SW 1271 (cell line): Measurements from ENCODE around the gene PRKG1.
"Not testable (repeated sequence)": the region's sequence is repeated elsewhere in the genome, so short reads cannot be mapped to it uniquely, and the experiment has no call there.

Experiments
- DNase-seq, 2 experiments: peaks; one replicate each; lab custom pipeline; 2025; lab: John Stamatoyannopoulos, UW

Gene PRKG1

DNA sequence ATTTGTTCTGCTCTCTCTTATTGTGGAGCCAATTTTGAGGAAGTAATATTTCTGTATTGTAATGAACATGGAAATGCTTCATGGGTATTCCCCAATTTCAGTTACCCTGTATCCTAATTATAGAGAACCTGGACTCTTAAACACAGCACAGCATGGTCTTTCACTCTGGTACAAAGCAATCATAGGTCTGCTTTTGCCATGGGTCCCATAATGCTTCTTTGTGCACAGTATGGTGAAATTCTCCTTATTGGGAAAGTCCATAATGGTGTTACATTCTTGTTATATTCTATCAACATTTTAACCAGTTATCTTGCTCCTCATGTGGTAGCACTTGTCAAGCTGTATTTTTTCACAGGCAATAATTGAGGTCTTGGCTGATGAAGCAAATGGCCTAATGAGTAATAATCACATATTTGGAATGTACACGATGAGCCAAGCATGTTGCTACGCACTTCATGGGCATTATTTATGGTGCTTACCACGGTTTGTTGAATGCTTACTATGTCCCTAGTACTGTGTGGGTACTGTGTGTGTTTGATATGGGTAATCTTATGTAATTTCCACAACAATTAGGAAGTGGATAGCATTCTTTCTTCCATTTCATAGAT, 42.9 kb downstream of the PRKG1 start:
- DNase-seq, result no peak

DNA sequence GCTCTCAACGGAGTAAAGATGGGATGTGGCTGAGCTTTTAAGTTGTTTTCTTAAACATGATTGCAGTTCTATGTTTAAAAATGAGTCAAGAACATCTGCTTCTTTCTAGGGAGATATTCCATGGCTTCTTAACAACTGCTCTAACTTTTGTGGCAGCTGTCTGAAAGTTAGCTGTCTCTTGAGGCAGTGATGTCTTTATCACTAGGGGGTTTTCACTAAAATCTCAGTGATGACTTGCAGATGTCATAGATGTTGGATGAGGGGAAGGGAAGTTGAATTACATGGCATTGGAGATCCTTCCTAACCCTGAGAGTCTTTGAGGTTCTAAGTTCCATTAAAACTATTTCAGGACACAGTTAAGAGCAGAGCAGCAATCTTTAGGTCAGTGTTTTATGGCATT, 43.5 kb downstream of the PRKG1 start:
- no peak for DNase-seq

DNA sequence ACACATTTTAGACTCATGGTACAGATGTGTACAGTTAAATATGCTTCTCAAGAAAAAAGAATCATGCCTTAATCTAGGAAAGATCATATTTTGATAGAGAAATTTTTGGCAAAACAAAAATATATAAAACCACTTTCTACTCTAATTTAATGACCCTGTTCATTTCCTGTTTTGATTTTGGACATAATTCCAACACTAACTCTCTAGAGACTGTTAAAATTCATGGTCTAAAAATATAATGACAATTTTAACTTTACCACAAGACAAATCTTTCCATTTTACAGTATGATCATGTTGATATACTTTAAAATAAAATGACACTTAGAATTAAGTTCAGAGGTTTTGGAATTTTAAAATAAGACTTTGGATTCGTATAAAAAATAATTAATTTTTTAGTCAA, 45.2 kb downstream of the PRKG1 start:
- no peak for DNase-seq

- no peak for DNase-seq
These were observed 47.6 kb downstream of the PRKG1 start for GRCh38 chr10:51121861-51122260.

DNA sequence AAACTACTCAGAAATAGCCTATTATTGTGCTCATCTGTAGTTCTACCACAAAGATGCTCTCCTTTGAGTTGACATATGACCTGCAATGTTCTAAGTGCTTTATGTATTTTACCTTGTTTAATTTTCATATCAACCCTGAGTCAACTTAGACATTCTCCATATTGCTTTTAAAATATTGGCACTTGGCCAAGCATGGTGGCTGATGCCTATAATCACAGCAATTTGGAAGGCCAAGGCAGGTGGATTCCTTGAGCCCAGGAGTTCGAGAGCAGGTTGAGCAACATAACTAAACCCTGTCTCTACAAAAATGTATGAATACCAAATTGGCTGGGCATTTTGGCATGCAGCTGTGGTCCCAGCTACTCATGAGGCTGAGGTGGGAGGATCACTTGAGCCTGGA, 50.6 kb downstream of the PRKG1 start:
- DNase-seq, result no peak

DNA sequence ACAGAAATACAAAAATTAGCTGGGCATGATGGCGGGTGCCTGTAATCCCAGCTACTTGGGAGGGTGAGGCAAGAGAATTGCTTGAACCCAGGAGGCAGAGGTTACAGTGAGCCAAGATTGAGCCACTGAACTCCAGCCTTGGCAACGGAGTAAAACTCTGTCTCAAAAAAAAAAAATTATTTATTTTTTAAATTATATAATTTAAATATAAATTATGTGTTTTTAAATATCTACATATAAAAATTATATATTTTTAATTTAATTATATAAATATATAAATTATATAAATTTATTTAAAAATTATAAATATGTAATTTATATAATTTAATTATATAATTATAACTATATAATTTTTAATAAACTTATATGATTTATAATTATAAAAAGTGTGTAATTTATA, 51.2 kb downstream of the PRKG1 start:
- DNase-seq, result no peak

GRCh38 chr10:51129946-51130544, 55.8 kb downstream of the PRKG1 start:
- no peak for DNase-seq

GRCh38 chr10:51137756-51138529, 63.7 kb downstream of the PRKG1 start:
- no peak for DNase-seq

DNA sequence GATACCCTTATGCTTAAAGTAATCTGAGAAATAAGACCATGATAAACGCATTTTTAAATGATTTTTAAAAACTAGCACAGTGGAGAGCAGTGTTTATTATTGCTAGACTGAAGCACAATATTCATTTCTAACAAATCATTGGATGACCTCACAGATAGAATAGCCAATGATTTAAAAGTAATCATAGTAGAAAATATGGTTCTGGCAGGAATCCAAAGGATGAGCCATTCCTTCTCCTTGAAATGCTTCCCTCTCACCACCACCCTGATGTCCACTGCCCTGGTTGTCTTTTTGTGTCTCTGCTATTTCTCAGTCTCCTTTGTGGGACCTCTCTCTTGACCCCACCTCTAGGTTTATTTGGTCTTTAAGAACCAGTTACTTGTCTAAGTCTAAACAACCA, 64.9 kb downstream of the PRKG1 start:
- DNase-seq, result no peak

- no peak for DNase-seq
These were observed 66.7 kb downstream of the PRKG1 start for GRCh38 chr10:51141010-51141409.

DNA sequence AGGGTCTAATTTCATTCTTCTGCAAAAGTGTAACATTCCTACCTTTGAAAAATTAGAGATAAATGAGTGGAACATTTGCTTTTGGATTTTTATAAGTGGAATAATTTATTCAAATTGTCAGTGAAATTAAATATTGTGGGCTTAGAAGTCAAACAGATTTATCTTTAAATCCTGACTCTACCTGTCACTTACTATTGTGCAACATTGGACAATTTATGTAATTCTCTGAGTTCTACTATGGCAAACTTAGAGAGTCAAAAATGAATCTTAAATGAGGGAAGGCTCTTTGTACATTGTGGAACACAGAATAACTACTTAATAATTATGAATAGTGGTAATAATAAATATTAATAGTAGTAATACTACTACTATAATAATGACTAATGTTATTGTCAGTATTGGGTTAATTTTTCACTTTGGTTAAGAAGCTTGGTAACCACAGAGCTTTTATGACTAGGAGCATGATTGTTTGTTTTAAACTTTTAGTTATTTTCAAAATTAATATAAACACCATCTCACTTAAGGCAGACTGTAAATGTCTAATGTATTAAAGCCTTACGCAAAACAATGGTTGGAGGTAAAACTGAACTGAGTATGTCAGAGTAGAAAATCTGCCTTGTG, 70.0 kb downstream of the PRKG1 start:
- no peak for DNase-seq

DNA sequence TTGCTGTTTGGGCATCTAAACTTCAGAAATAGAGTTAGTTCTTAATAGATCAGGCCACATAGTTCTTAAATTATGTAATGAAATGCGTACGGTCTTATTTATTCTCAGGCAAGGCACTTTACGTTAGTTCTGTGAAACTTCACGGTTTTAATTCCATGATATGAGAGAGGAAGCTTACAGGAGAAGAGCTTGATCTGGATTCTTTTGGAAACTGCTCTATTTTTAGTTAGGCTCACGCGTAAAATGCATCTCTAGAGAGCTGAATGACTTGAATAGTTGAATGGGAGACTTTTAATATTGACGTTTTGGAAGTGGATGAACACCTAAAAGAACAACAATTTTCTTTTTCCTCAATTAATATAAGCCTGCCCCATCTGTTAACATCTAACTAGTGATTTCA, 71.1 kb downstream of the PRKG1 start:
- DNase-seq, result no peak

DNA sequence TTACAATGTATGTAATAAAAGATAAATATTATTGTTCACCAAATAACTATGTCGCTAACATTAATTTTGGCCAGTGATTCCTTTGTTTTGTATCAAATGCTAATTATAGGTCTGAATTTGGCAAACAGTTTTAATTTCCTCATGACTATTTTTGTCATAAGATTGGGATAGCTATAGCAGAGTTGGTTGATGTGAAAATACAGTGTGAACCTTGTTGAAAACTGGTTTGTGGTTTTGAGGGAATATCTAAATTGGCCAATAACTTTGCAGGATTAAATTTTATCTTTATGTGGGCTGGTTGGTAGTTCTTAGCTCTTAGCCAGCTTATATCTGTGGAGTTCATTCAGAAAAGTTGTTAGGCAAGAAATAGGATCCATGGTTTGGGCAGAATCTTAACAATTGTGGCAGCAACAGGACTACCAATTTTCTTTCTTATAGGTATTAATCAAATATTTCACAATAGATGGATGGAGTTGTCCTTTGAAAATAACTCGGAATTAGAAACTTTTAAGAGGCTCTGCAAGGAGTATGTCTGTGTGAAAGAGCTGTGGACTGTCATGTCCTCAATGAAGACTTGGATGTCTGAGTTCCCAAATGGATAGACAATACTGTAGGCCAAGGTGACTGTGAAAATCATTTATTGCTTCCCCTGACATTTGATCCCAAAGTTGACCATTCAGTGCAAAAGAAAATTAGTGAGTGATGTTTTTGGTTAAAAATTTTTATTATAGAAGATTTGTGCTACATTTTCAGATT, 73.5 kb downstream of the PRKG1 start:
- no peak for DNase-seq

GRCh38 chr10:51156926-51157325, 82.6 kb downstream of the PRKG1 start:
- DNase-seq, result no peak

- DNase-seq, result no peak
These were observed 84.5 kb downstream of the PRKG1 start for GRCh38 chr10:51158832-51159231.

GRCh38 chr10:51159841-51160240, 85.6 kb downstream of the PRKG1 start:
- DNase-seq, result no peak

- DNase-seq, result no peak
These were observed 87.7 kb downstream of the PRKG1 start for GRCh38 chr10:51162002-51162401.

DNA sequence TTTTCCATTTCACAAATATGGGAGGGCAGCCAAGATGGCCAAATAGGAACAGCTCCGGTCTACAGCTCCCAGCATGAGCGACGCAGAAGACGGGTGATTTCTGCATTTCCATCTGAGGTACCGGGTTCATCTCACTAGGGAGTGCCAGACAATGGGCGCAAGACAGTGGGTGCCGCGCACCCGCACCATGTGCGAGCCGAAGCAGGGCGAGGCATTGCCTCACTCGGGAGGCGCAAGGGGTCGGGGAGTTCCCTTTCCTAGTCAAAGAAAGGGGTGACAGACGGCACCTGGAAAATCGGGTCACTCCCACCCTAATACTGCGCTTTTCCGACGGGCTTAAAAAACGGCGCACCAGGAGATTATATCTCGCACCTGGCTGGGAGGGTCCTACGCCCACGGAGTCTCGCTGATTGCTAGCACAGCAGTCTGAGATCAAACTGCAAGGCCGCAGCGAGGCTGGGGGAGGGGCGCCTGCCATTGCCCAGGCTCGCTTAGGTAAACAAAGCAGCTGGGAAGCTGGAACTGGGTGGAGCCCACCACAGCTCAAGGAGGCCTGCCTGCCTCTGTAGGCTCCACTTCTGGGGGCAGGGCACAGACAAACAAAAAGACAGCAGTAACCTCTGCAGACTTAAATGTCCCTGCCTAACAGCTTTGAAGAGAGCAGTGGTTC, 89.2 kb downstream of the PRKG1 start:
- DNase-seq, result not testable (repeated sequence)

GRCh38 chr10:51168086-51168815, 94.0 kb downstream of the PRKG1 start:
- DNase-seq, result no peak

DNA sequence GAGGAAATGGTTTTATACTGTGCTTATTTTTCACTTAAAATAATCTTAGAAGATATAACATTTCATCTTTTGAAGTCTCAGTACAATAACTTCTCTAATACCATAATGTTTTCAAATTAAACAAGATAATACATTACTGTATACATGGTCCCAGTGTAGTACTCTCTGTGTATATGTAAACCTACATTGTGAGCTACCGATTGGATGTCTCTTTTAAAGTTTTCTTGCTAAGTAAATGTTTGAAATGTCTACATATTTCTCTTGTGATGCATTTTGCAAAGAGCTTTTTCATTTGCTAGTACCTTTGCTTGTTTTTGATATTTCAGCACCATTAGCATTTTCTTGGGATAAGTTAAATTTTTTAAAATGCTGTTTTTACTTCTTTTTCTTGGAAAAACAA, 94.8 kb downstream of the PRKG1 start:
- no peak for DNase-seq
